Measurements from ENCODE around the gene JAKMIP1. TPM values are rescaled to one million over a fixed set of nuclear protein-coding genes. Genes with fewer than 3 reads are reported as not detected.

Gene JAKMIP1
- total RNA-seq, 1 experiment from 2014 or later = not detected

DNA sequence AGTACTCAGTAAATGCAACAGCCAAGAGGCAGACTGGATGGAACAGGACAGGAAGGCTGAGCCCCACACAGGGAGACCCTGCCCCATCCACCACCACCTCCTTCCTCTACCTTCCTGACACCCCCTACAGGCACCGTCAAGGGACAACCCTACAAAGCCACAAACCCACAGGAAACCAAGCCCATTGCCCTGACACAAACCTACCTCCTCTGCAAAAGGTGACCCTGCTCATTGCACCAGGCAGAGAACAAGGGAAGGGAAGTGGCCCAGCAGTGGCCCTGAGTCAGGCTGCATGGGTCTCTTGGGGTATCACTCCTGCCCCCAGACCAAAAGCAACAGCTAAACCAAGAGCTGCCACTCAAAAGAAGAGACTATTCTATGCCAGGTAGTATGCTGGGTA lies 21.0 kb downstream of the JAKMIP1 start (continued):
- TF ChIP-seq, protein P1, sequence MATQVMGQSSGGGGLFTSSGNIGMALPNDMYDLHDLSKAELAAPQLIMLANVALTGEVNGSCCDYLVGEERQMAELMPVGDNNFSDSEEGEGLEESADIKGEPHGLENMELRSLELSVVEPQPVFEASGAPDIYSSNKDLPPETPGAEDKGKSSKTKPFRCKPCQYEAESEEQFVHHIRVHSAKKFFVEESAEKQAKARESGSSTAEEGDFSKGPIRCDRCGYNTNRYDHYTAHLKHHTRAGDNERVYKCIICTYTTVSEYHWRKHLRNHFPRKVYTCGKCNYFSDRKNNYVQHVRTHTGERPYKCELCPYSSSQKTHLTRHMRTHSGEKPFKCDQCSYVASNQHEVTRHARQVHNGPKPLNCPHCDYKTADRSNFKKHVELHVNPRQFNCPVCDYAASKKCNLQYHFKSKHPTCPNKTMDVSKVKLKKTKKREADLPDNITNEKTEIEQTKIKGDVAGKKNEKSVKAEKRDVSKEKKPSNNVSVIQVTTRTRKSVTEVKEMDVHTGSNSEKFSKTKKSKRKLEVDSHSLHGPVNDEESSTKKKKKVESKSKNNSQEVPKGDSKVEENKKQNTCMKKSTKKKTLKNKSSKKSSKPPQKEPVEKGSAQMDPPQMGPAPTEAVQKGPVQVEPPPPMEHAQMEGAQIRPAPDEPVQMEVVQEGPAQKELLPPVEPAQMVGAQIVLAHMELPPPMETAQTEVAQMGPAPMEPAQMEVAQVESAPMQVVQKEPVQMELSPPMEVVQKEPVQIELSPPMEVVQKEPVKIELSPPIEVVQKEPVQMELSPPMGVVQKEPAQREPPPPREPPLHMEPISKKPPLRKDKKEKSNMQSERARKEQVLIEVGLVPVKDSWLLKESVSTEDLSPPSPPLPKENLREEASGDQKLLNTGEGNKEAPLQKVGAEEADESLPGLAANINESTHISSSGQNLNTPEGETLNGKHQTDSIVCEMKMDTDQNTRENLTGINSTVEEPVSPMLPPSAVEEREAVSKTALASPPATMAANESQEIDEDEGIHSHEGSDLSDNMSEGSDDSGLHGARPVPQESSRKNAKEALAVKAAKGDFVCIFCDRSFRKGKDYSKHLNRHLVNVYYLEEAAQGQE (IDR thresholded peaks at IDR 0.05; ENCODE audit: low read depth) = no peak
- no peak for TF ChIP-seq SP1 (IDR thresholded peaks at IDR 0.05; ENCODE audit: low read depth)
- TF ChIP-seq TCF7L2 (IDR thresholded peaks at IDR 0.05; ENCODE audit: borderline replicate concordance, extremely low read depth, insufficient read depth, insufficient read length) = no peak
- TF ChIP-seq YY1 (IDR thresholded peaks at IDR 0.05; ENCODE audit: extremely low read depth, insufficient replicate concordance, low read depth, low read length) = no peak
- no peak for TF ChIP-seq FOSL1 (IDR thresholded peaks at IDR 0.05; ENCODE audit: low read depth)
- TF ChIP-seq JUND (IDR thresholded peaks at IDR 0.05) = no peak
- no peak for TF ChIP-seq ZNF274 (IDR thresholded peaks at IDR 0.05; ENCODE audit: low read depth, low read length)
- TF ChIP-seq ZFX (IDR thresholded peaks at IDR 0.05) = no peak

DNA sequence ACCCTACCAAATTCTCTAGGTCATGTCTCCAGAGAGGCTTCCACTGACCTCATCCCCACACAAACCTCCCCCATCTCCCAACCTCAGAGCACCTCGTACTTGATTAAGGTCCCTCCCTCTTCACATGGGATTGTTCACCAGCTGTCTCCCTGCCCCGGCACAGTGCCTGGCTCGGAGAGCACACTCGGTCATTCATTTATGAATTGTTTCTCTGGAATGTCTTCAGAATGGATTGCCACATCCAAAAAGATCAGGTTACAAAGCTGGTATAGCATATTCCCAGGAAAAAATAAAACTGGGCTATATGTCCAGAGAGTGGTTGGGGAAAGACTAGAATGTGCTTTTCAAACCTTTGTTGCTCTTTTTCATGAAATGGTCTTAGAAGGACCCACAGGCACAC lies 21.6 kb downstream of the JAKMIP1 start:
- Histone ChIP-seq H3K4me3 (replicated peaks in 1 of 2; ENCODE audit: low read depth in 1 of 2, low read length in 2 of 2) (no peak overlapping the region), H2AFZ (ENCODE audit: low read depth, low read length, poor library complexity, severe bottlenecking) (no peak overlapping the region), H3K79me2 (ENCODE audit: insufficient read depth, low read length) (no peaks in the 10 kb centered on the region), H3K36me3 (ENCODE audit: control insufficient read depth in 1 of 2, insufficient read depth in 2 of 2, low read length in 2 of 2) (no peaks in the 10 kb centered on the region), H3K9ac (ENCODE audit: low read length) (no peak overlapping the region), H3K9me2 (ENCODE audit: insufficient read depth) (no peaks in the 10 kb centered on the region), H4K20me1 (ENCODE audit: insufficient read depth) (no peaks in the 10 kb centered on the region), H3K9me3 (ENCODE audit: control insufficient read depth in 1 of 2, insufficient read depth in 1 of 2, low read depth in 1 of 2, low read length in 2 of 2) (no peaks in the 10 kb centered on the region), H3K4me2 (ENCODE audit: low read length) (peak overlapping the region; percentile 40), H3K27me3 (ENCODE audit: insufficient read depth, low read length) (no peaks in the 10 kb centered on the region), H3K27ac (ENCODE audit: low read depth, low read length) (no peak overlapping the region), H3K4me1 (ENCODE audit: control insufficient read depth in 1 of 2, insufficient read depth in 2 of 2, low read length in 2 of 2) (peaks cover 0 to 13% of the 10 kb centered on the region in 2 experiments; a peak in 3 of 4 replicates)
- TF ChIP-seq TCF7L2 (IDR thresholded peaks at IDR 0.05; ENCODE audit: borderline replicate concordance, extremely low read depth, insufficient read depth, insufficient read length) (no peak), JUND (IDR thresholded peaks at IDR 0.05) (no peak), POLR2A (IDR thresholded peaks at IDR 0.05; ENCODE audit: borderline replicate concordance, extremely low read depth, insufficient read depth, insufficient read length) (no peak), CEBPB (IDR thresholded peaks at IDR 0.05; ENCODE audit: low read depth) (peak; percentile 65)
- TF ChIP-seq, protein P2, sequence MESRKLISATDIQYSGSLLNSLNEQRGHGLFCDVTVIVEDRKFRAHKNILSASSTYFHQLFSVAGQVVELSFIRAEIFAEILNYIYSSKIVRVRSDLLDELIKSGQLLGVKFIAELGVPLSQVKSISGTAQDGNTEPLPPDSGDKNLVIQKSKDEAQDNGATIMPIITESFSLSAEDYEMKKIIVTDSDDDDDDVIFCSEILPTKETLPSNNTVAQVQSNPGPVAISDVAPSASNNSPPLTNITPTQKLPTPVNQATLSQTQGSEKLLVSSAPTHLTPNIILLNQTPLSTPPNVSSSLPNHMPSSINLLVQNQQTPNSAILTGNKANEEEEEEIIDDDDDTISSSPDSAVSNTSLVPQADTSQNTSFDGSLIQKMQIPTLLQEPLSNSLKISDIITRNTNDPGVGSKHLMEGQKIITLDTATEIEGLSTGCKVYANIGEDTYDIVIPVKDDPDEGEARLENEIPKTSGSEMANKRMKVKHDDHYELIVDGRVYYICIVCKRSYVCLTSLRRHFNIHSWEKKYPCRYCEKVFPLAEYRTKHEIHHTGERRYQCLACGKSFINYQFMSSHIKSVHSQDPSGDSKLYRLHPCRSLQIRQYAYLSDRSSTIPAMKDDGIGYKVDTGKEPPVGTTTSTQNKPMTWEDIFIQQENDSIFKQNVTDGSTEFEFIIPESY (IDR thresholded peaks at IDR 0.05; ENCODE audit: extremely low read depth, insufficient replicate concordance, low read length) = no peak
- TF ChIP-seq, protein P3, sequence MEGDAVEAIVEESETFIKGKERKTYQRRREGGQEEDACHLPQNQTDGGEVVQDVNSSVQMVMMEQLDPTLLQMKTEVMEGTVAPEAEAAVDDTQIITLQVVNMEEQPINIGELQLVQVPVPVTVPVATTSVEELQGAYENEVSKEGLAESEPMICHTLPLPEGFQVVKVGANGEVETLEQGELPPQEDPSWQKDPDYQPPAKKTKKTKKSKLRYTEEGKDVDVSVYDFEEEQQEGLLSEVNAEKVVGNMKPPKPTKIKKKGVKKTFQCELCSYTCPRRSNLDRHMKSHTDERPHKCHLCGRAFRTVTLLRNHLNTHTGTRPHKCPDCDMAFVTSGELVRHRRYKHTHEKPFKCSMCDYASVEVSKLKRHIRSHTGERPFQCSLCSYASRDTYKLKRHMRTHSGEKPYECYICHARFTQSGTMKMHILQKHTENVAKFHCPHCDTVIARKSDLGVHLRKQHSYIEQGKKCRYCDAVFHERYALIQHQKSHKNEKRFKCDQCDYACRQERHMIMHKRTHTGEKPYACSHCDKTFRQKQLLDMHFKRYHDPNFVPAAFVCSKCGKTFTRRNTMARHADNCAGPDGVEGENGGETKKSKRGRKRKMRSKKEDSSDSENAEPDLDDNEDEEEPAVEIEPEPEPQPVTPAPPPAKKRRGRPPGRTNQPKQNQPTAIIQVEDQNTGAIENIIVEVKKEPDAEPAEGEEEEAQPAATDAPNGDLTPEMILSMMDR (IDR thresholded peaks at IDR 0.05 in 2 of 3, conservative IDR thresholded peaks at IDR 0.05 in 1 of 3; ENCODE audit: borderline replicate concordance in 1 of 3, insufficient read depth in 1 of 3, low read depth in 2 of 3, low read length in 2 of 3) = no peak
- DNase-seq (ENCODE audit: low read depth, low spot score) (no peak), ATAC-seq (no peak)
- ChIA-PET RAD21 (ENCODE audit: low non-redundant PET in 1 of 2, low total read pairs in 2 of 2, uncharacterized antibody in 2 of 2, unreplicated experiment in 2 of 2) (no interaction called here), POLR2A (no interaction called here), CTCF (no interaction called here)
- BruUV-seq (replicated peaks) = no TSS peak
- intact Hi-C loops (cut with micrococcal nuclease) = loop anchor here (5.0 kb wide), 1 partner anchor 134 kb away; no protein-coding TSS in a partner anchor
